ENCODE results near the gene AP5Z1. TPM values are rescaled to one million over a fixed set of nuclear protein-coding genes. Genes with fewer than 3 reads are reported as not detected.

Gene AP5Z1
- total and polyA plus RNA-seq, 2 experiments from 2014 or later = 31.2 to 44.5 TPM

DNA sequence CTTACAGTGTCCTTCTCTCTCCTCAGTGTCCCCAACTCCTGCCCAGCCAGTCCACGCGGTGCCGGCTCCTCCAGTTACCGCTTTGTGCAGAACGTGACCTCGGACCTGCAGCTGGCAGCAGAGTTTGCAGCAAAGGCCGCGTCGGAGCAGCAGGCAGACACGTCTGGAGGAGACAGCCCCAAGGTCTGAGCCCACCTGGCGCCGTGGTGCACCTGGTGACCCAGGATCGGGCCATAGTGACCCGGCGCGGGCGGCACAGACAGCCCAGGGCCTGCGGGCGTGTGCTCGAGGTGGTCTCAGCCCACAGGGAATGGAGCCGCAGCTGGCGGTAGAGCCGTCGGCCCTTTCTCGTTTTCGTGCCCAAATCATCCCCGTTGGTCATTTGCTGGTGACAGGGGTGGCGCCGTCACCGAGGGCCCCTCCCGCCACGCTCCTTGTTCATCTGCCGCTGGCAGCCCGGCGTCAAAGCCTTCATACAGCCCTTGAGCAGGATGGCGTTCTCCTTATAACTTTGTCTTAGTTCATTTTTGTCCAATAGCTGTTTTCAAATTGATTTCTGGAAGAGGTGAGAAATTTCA is 20.9 kb upstream of the AP5Z1 start:
- TF ChIP-seq EZH2phosphoT487 (IDR thresholded peaks at IDR 0.05; ENCODE audit: insufficient read depth, low read depth) = no peak
- TF ChIP-seq EZH2 (IDR thresholded peaks at IDR 0.05; ENCODE audit: insufficient read depth, poor library complexity, severe bottlenecking) = no peak
- Histone ChIP-seq H3F3A (ENCODE audit: insufficient read depth) (no peaks in the 10 kb centered on the region), H3K4me1 (ENCODE audit: insufficient read depth) (no peaks in the 10 kb centered on the region), H3K9me2 (ENCODE audit: insufficient read depth) (no peaks in the 10 kb centered on the region), H3K27me3 (replicated peaks; ENCODE audit: insufficient read depth) (no peaks in the 10 kb centered on the region), H3K9ac (no peak overlapping the region), H3K4me3 (no peak overlapping the region), H3K27ac (no peak overlapping the region), H3K4me2 (ENCODE audit: unreplicated experiment) (no peak overlapping the region), H3K36me3 (ENCODE audit: low read depth) (peaks cover 29% of the 10 kb centered on the region; the same call in 1 of the 2 replicates), H4K20me1 (ENCODE audit: insufficient read depth) (no peaks in the 10 kb centered on the region), H2AFZ (no peak overlapping the region), H3K79me2 (ENCODE audit: insufficient read depth) (peaks cover 67% of the 10 kb centered on the region), H3K9me3 (ENCODE audit: low read depth) (no peaks in the 10 kb centered on the region)
- in situ Hi-C loops (cut with MboI) = no loop called here
- WGBS, 2 experiments (ENCODE audit: low coverage in 1 of 2, low lambda C conversion rate in 2 of 2, missing lambda C conversion rate in 2 of 2) = 89 to 91% methylated on average over 34 to 36 of the region's 36 CpGs
- no peak for DNase-seq

DNA sequence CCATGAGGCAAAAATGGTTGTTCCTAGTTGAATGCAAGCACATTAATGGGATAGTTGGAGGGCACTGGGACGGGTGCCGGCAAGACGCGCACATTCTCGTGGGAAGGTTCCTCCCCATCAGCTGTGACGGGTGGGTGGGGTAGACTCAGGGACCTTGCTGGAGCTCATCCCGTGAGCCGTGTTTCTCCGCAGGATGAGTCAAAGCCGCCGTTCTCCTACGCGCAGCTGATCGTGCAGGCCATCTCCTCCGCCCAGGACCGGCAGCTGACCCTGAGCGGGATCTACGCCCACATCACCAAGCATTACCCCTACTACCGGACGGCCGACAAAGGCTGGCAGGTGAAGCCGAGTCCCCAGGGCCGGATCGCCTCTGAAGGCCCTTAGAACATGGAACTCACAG is 20.4 kb upstream of the AP5Z1 start:
- H3K9me2 ChIP-seq (ENCODE audit: insufficient read depth) = no peaks in the 10 kb centered on the region
- H3K4me3 ChIP-seq = no peak overlapping the region
- peaks cover 29% of the 10 kb centered on the region; the same call in 1 of the 2 replicates for H3K36me3 ChIP-seq (ENCODE audit: low read depth)
- no peaks in the 10 kb centered on the region for H4K20me1 ChIP-seq (ENCODE audit: insufficient read depth)
- H3K79me2 ChIP-seq (ENCODE audit: insufficient read depth) = peaks cover 61% of the 10 kb centered on the region
- in situ Hi-C loops (cut with MboI) = no loop called here
- no peaks in the 10 kb centered on the region for H3K4me1 ChIP-seq (ENCODE audit: insufficient read depth)
- H3K27me3 ChIP-seq (replicated peaks; ENCODE audit: insufficient read depth) = no peaks in the 10 kb centered on the region
- TF ChIP-seq EZH2phosphoT487 (IDR thresholded peaks at IDR 0.05; ENCODE audit: insufficient read depth, low read depth) = no peak
- no peak for TF ChIP-seq EZH2 (IDR thresholded peaks at IDR 0.05; ENCODE audit: insufficient read depth, poor library complexity, severe bottlenecking)
- no peak overlapping the region for H3K9ac ChIP-seq
- H3K27ac ChIP-seq = no peak overlapping the region
- 87 to 91% methylated on average over 24 of the region's 24 CpGs for WGBS, 2 experiments (ENCODE audit: low coverage in 1 of 2, low lambda C conversion rate in 2 of 2, missing lambda C conversion rate in 2 of 2)
- no peak for DNase-seq
- H3K9me3 ChIP-seq (ENCODE audit: low read depth) = no peaks in the 10 kb centered on the region
- H3F3A ChIP-seq (ENCODE audit: insufficient read depth) = no peaks in the 10 kb centered on the region
- H3K4me2 ChIP-seq (ENCODE audit: unreplicated experiment) = no peak overlapping the region
- H2AFZ ChIP-seq = no peak overlapping the region

DNA sequence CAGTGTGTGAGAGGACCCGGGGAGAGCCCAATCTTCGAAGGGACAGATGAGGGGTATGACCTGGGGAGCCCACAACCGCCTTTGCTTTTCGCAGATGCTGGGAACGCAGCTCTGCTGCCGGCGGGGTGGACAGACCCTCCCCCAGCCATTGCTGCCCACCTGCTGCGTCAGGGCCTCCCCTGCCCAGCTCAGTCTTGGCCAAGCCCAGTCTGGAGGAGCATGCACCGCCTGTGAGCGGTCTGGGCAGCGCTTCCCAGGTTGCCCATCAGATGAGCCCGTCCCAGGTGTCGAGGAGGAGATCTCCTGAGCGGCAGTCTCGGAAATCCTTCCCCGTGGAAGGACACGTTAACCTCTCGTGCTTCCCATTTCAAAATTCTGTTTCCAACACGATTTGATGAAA is 17.3 kb upstream of the AP5Z1 start:
- no peak overlapping the region for H3K4me3 ChIP-seq
- no peak overlapping the region for H3K9ac ChIP-seq
- no peak for DNase-seq
- no peaks in the 10 kb centered on the region for H3K4me1 ChIP-seq (ENCODE audit: insufficient read depth)
- H3K4me2 ChIP-seq (ENCODE audit: unreplicated experiment) = no peak overlapping the region
- 95% methylated on average over 18 to 19 of the region's 19 CpGs for WGBS, 2 experiments (ENCODE audit: low coverage in 1 of 2, low lambda C conversion rate in 2 of 2, missing lambda C conversion rate in 2 of 2)
- no peaks in the 10 kb centered on the region for H3K9me3 ChIP-seq (ENCODE audit: low read depth)
- H4K20me1 ChIP-seq (ENCODE audit: insufficient read depth) = no peaks in the 10 kb centered on the region
- H3K79me2 ChIP-seq (ENCODE audit: insufficient read depth) = peaks cover 31% of the 10 kb centered on the region
- no peaks in the 10 kb centered on the region for H3K9me2 ChIP-seq (ENCODE audit: insufficient read depth)
- TF ChIP-seq EZH2 (IDR thresholded peaks at IDR 0.05; ENCODE audit: insufficient read depth, poor library complexity, severe bottlenecking) = no peak
- TF ChIP-seq EZH2phosphoT487 (IDR thresholded peaks at IDR 0.05; ENCODE audit: insufficient read depth, low read depth) = no peak
- H3K27me3 ChIP-seq (replicated peaks; ENCODE audit: insufficient read depth) = no peaks in the 10 kb centered on the region
- H3K27ac ChIP-seq = no peak overlapping the region
- no peaks in the 10 kb centered on the region for H3F3A ChIP-seq (ENCODE audit: insufficient read depth)
- in situ Hi-C loops (cut with MboI) = no loop called here
- no peak overlapping the region for H2AFZ ChIP-seq
- peaks cover 35% of the 10 kb centered on the region; the same call in 1 of the 2 replicates for H3K36me3 ChIP-seq (ENCODE audit: low read depth)

DNA sequence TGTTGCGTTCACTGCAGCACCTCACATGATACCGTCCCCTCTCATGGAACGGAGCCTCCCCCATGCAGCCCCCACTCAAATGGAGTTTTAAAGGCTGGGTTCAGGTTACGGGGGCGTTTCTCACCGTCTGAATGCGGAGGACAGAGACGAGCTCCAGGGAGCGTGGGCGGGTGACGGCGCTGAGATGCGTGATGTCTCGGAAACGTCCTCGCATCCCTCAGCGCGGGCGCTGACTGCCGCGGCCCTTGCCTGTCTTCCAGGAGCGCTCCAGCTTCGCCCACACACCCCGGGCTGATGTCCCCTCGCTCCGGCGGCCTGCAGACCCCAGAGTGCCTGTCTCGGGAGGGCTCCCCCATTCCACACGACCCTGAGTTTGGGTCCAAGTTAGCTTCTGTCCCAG is 16.6 kb upstream of the AP5Z1 start:
- peaks cover 24% of the 10 kb centered on the region for H3K79me2 ChIP-seq (ENCODE audit: insufficient read depth)
- H3K9ac ChIP-seq = no peak overlapping the region
- H3K36me3 ChIP-seq (ENCODE audit: low read depth) = peaks cover 37% of the 10 kb centered on the region; the same call in 1 of the 2 replicates
- no peak overlapping the region for H3K27ac ChIP-seq
- no peak overlapping the region for H3K4me2 ChIP-seq (ENCODE audit: unreplicated experiment)
- H3F3A ChIP-seq (ENCODE audit: insufficient read depth) = no peaks in the 10 kb centered on the region
- H3K4me3 ChIP-seq = no peak overlapping the region
- in situ Hi-C loops (cut with MboI) = no loop called here
- 95 to 97% methylated on average over 27 to 29 of the region's 29 CpGs for WGBS, 2 experiments (ENCODE audit: low coverage in 1 of 2, low lambda C conversion rate in 2 of 2, missing lambda C conversion rate in 2 of 2)
- H3K9me3 ChIP-seq (ENCODE audit: low read depth) = no peaks in the 10 kb centered on the region
- no peaks in the 10 kb centered on the region for H3K9me2 ChIP-seq (ENCODE audit: insufficient read depth)
- H3K27me3 ChIP-seq (replicated peaks; ENCODE audit: insufficient read depth) = no peaks in the 10 kb centered on the region
- no peak overlapping the region for H2AFZ ChIP-seq
- DNase-seq = no peak
- TF ChIP-seq EZH2 (IDR thresholded peaks at IDR 0.05; ENCODE audit: insufficient read depth, poor library complexity, severe bottlenecking) = no peak
- no peaks in the 10 kb centered on the region for H3K4me1 ChIP-seq (ENCODE audit: insufficient read depth)
- H4K20me1 ChIP-seq (ENCODE audit: insufficient read depth) = no peaks in the 10 kb centered on the region

Data from GM23248 (cell line).